ENCODE data around the gene ASPA.

Gene ASPA

DNA sequence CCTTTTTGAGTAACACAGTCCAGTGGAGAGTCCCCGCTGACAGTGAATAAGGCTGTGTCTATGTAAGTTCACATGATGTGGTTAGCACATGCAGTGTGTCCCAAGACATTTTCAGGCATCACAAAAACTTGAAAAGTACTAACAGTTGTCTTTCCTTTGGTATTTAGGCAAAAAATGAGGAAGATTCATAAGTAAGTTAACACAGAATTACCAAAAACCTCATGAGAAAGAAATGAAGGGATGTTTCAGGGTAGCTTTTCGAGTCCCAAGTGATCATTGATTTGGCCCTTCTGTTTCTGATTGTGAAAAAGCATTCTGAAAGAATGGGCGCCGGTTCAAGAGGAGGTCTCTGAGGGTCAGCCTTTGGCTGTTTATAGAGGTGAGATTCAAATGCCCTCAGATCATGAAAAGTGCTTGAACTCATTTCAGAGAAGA is 529 bp upstream of the ASPA start:
- H3K23ac ChIP-seq (ENCODE audit: low read depth, low read length, poor library complexity) = no peak overlapping the region
- DNase-seq (ENCODE audit: low spot score) = no peak
- no peak overlapping the region for H3K27ac ChIP-seq (replicated peaks; ENCODE audit: low read length)
- no peak overlapping the region for H4K91ac ChIP-seq (ENCODE audit: low read depth, low read length, poor library complexity)
- peaks cover 0 to 2% of the 10 kb centered on the region in 2 donors for H3K9me3 ChIP-seq (replicated peaks in 1 of 2; ENCODE audit: control insufficient read depth in 2 of 2, insufficient read depth in 1 of 2, low read depth in 1 of 2, low read length in 2 of 2)
- H3K4ac ChIP-seq (ENCODE audit: low read length) = no peak overlapping the region
- H3K4me1 ChIP-seq (ENCODE audit: control insufficient read depth in 2 of 2, insufficient read depth in 1 of 2, low read depth in 1 of 2, low read length in 2 of 2) = no peaks in the 10 kb centered on the region
- H3K18ac ChIP-seq (ENCODE audit: low read length) = no peak overlapping the region
- no peak overlapping the region for H3K9ac ChIP-seq (ENCODE audit: low read depth, low read length, poor library complexity)
- H3K27me3 ChIP-seq (ENCODE audit: control insufficient read depth in 3 of 3, insufficient read depth in 3 of 3, low read depth in 1 of 3, low read length in 3 of 3) = peaks cover 0 to 4% (median 0%) of the 10 kb centered on the region in 3 experiments
- H3K14ac ChIP-seq (ENCODE audit: low read length) = no peak overlapping the region
- H3K79me1 ChIP-seq (ENCODE audit: low read depth, low read length) = no peaks in the 10 kb centered on the region
- no peak overlapping the region for H2BK120ac ChIP-seq (ENCODE audit: low read depth, low read length)
- no peak overlapping the region for H4K8ac ChIP-seq (ENCODE audit: low read depth, low read length)
- H2AFZ ChIP-seq (ENCODE audit: low read length) = no peak overlapping the region
- WGBS, 2 donors (ENCODE audit: extremely low coverage in 2 of 2, insufficient read length in 2 of 2, insufficient replicate concordance in 1 of 2) = no CpG with 5 or more reads among the region's 4 CpGs
- H2BK5ac ChIP-seq (ENCODE audit: low read length) = no peak overlapping the region
- no peaks in the 10 kb centered on the region for H3K36me3 ChIP-seq (replicated peaks in 1 of 2; ENCODE audit: control insufficient read depth in 2 of 2, insufficient read depth in 2 of 2, low read length in 2 of 2)
- no peak overlapping the region for H2BK12ac ChIP-seq (ENCODE audit: low read length)
- no peak overlapping the region for H3K4me2 ChIP-seq (ENCODE audit: insufficient read depth, low read length, poor library complexity, severe bottlenecking)
- no peak overlapping the region for H2AK5ac ChIP-seq (ENCODE audit: low read depth, low read length)
- H2BK15ac ChIP-seq (ENCODE audit: low read length) = no peak overlapping the region
- H3K4me3 ChIP-seq (ENCODE audit: low read length in 2 of 2) = no peak overlapping the region

DNA sequence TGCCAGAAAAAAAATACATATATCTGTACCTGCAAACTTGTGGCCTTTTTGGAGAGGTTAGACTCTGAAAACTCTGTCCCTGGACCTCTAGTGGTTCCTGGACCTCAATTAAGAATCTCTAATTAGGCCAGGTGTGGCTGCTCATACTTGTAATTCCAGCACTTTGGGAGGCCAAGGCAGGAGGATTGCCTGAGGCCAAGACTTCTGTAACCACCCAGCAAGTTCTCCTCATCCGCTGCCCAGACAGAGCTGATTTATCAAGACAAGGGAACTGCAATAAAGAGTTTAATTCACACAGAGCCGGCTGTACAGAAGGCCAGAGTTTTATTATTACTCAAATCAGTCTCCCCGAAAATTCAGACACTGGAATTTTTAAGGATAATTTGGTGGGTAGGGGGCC is 4.2 kb downstream of the ASPA start:
- Histone ChIP-seq H3K18ac (ENCODE audit: low read length) (no peak overlapping the region), H2BK120ac (ENCODE audit: low read depth, low read length) (no peak overlapping the region), H3K23ac (ENCODE audit: low read depth, low read length, poor library complexity) (no peak overlapping the region), H4K8ac (ENCODE audit: low read depth, low read length) (no peak overlapping the region), H3K4ac (ENCODE audit: low read length) (no peak overlapping the region), H3K27me3 (ENCODE audit: control insufficient read depth in 3 of 3, insufficient read depth in 3 of 3, low read depth in 1 of 3, low read length in 3 of 3) (peaks cover 0 to 15% (median 0%) of the 10 kb centered on the region in 3 experiments), H2BK5ac (ENCODE audit: low read length) (no peak overlapping the region), H3K14ac (ENCODE audit: low read length) (no peak overlapping the region), H3K79me1 (ENCODE audit: low read depth, low read length) (no peaks in the 10 kb centered on the region), H3K4me1 (ENCODE audit: control insufficient read depth in 2 of 2, insufficient read depth in 1 of 2, low read depth in 1 of 2, low read length in 2 of 2) (no peaks in the 10 kb centered on the region), H2BK15ac (ENCODE audit: low read length) (no peak overlapping the region), H2AFZ (ENCODE audit: low read length) (no peak overlapping the region), H3K27ac (replicated peaks; ENCODE audit: low read length) (no peak overlapping the region), H3K36me3 (replicated peaks in 1 of 2; ENCODE audit: control insufficient read depth in 2 of 2, insufficient read depth in 2 of 2, low read length in 2 of 2) (no peaks in the 10 kb centered on the region), H4K91ac (ENCODE audit: low read depth, low read length, poor library complexity) (no peak overlapping the region), H3K9me3 (replicated peaks in 1 of 2; ENCODE audit: control insufficient read depth in 2 of 2, insufficient read depth in 1 of 2, low read depth in 1 of 2, low read length in 2 of 2) (no peaks in the 10 kb centered on the region), H2AK5ac (ENCODE audit: low read depth, low read length) (no peak overlapping the region), H3K4me2 (ENCODE audit: insufficient read depth, low read length, poor library complexity, severe bottlenecking) (no peak overlapping the region), H2BK12ac (ENCODE audit: low read length) (no peak overlapping the region), H3K4me3 (ENCODE audit: low read length in 2 of 2) (no peak overlapping the region), H3K9ac (ENCODE audit: low read depth, low read length, poor library complexity) (no peak overlapping the region)
- WGBS, 2 donors (ENCODE audit: extremely low coverage in 2 of 2, insufficient read length in 2 of 2, insufficient replicate concordance in 1 of 2) = no CpG with 5 or more reads among the region's 3 CpGs
- no peak for DNase-seq (ENCODE audit: low spot score)

DNA sequence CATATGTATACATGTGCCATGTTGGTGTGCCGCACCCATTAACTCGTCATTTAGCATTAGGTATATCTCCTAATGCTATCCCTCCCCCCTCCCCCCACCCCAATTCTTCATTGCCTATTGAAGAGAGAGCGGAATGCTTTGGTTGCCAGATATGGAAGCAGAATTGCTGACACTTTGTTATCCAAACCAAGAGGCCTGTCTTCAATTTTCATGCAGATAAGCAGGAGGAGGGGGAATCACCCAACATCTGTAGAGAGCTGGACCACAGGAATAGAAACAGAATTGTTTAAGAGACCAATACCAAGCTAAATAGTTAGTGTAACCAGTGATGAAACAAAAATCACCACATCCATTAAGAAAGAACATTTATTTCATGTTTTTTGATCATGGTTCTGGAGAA is 7.1 kb downstream of the ASPA start:
- Histone ChIP-seq H3K4me1 (ENCODE audit: control insufficient read depth in 2 of 2, insufficient read depth in 1 of 2, low read depth in 1 of 2, low read length in 2 of 2) (no peaks in the 10 kb centered on the region), H2BK5ac (ENCODE audit: low read length) (no peak overlapping the region), H3K4ac (ENCODE audit: low read length) (no peak overlapping the region), H2AFZ (ENCODE audit: low read length) (no peak overlapping the region), H3K9ac (ENCODE audit: low read depth, low read length, poor library complexity) (no peak overlapping the region), H2BK120ac (ENCODE audit: low read depth, low read length) (no peak overlapping the region), H2AK5ac (ENCODE audit: low read depth, low read length) (no peak overlapping the region), H3K27ac (replicated peaks; ENCODE audit: low read length) (no peak overlapping the region), H2BK12ac (ENCODE audit: low read length) (no peak overlapping the region), H3K4me2 (ENCODE audit: insufficient read depth, low read length, poor library complexity, severe bottlenecking) (no peak overlapping the region), H3K36me3 (replicated peaks in 1 of 2; ENCODE audit: control insufficient read depth in 2 of 2, insufficient read depth in 2 of 2, low read length in 2 of 2) (no peaks in the 10 kb centered on the region), H3K9me3 (replicated peaks in 1 of 2; ENCODE audit: control insufficient read depth in 2 of 2, insufficient read depth in 1 of 2, low read depth in 1 of 2, low read length in 2 of 2) (no peaks in the 10 kb centered on the region), H2BK15ac (ENCODE audit: low read length) (no peak overlapping the region), H3K14ac (ENCODE audit: low read length) (no peak overlapping the region), H3K79me1 (ENCODE audit: low read depth, low read length) (no peaks in the 10 kb centered on the region), H4K8ac (ENCODE audit: low read depth, low read length) (no peak overlapping the region), H3K23ac (ENCODE audit: low read depth, low read length, poor library complexity) (no peak overlapping the region), H3K27me3 (ENCODE audit: control insufficient read depth in 3 of 3, insufficient read depth in 3 of 3, low read depth in 1 of 3, low read length in 3 of 3) (peaks cover 0 to 19% (median 0%) of the 10 kb centered on the region in 3 experiments), H4K91ac (ENCODE audit: low read depth, low read length, poor library complexity) (no peak overlapping the region), H3K4me3 (ENCODE audit: low read length in 2 of 2) (no peak overlapping the region), H3K18ac (ENCODE audit: low read length) (no peak overlapping the region)
- no CpG with 5 or more reads among the region's 3 CpGs for WGBS, 2 donors (ENCODE audit: extremely low coverage in 2 of 2, insufficient read length in 2 of 2, insufficient replicate concordance in 1 of 2)
- no peak for DNase-seq (ENCODE audit: low spot score)

DNA sequence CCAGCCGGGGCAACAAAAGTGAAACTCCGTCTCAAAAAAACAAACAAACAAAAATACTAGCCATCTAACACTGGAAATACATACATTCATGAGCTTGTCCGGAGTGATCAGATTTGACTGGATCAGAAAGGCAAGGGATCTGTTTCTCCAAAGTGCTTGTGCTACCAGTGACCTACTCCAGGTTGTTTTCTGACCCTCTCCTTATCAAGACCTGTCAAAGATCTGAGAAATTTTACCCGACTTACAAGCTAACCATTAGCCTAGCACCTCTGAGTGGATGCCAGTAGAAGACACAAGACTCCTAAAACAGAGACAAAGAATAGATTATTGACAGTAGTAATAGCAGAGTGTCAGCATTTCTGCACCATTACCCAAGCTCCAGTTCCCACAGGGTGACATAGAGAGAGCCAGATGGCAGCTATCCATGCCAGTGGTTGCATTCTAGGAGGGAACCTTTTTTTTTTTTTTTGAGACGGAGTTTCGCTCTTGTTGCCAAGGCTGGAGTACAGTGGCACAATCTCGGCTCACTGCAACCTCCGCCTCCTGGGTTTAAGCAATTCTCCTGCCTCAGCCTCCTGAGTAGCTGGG is 9.8 kb downstream of the ASPA start:
- WGBS, 2 donors (ENCODE audit: extremely low coverage in 2 of 2, insufficient read length in 2 of 2, insufficient replicate concordance in 1 of 2) = no CpG with 5 or more reads among the region's 8 CpGs
- Histone ChIP-seq H4K91ac (ENCODE audit: low read depth, low read length, poor library complexity) (no peak overlapping the region), H3K14ac (ENCODE audit: low read length) (no peak overlapping the region), H3K27ac (replicated peaks; ENCODE audit: low read length) (no peak overlapping the region), H2BK5ac (ENCODE audit: low read length) (no peak overlapping the region), H3K9me3 (replicated peaks in 1 of 2; ENCODE audit: control insufficient read depth in 2 of 2, insufficient read depth in 1 of 2, low read depth in 1 of 2, low read length in 2 of 2) (no peaks in the 10 kb centered on the region), H3K4me3 (ENCODE audit: low read length in 2 of 2) (no peak overlapping the region), H2BK120ac (ENCODE audit: low read depth, low read length) (no peak overlapping the region), H2BK12ac (ENCODE audit: low read length) (no peak overlapping the region), H2AFZ (ENCODE audit: low read length) (no peak overlapping the region), H3K27me3 (ENCODE audit: control insufficient read depth in 3 of 3, insufficient read depth in 3 of 3, low read depth in 1 of 3, low read length in 3 of 3) (peaks cover 0 to 16% (median 0%) of the 10 kb centered on the region in 3 experiments), H3K9ac (ENCODE audit: low read depth, low read length, poor library complexity) (no peak overlapping the region), H4K8ac (ENCODE audit: low read depth, low read length) (no peak overlapping the region), H3K4me1 (ENCODE audit: control insufficient read depth in 2 of 2, insufficient read depth in 1 of 2, low read depth in 1 of 2, low read length in 2 of 2) (no peaks in the 10 kb centered on the region), H2BK15ac (ENCODE audit: low read length) (no peak overlapping the region), H3K4me2 (ENCODE audit: insufficient read depth, low read length, poor library complexity, severe bottlenecking) (no peak overlapping the region), H3K18ac (ENCODE audit: low read length) (no peak overlapping the region), H3K36me3 (replicated peaks in 1 of 2; ENCODE audit: control insufficient read depth in 2 of 2, insufficient read depth in 2 of 2, low read length in 2 of 2) (no peaks in the 10 kb centered on the region), H2AK5ac (ENCODE audit: low read depth, low read length) (no peak overlapping the region), H3K79me1 (ENCODE audit: low read depth, low read length) (no peaks in the 10 kb centered on the region), H3K23ac (ENCODE audit: low read depth, low read length, poor library complexity) (no peak overlapping the region), H3K4ac (ENCODE audit: low read length) (no peak overlapping the region)
- no peak for DNase-seq (ENCODE audit: low spot score)
